Uterus (tissue), 2 donors: ENCODE measurements around the gene MTMR6.

ENCODE experiments used
- CTCF ChIP-seq, 4 experiments: fragments of 200-600 bp in 2 of 4; fragments of 450-650 bp in 2 of 4; sonication (generic) in 2 of 4; IDR thresholded peaks; one replicate each; pipeline ENCODE4 v1.5.1; 2016 to 2019; ENCODE audit warnings: antibody characterized with exemption in 4 of 4, mild to moderate bottlenecking in 2 of 4, moderate library complexity in 1 of 4
- POLR2A ChIP-seq, 2 donors: fragments of 450-650 bp; IDR thresholded peaks; one replicate each; pipeline ENCODE4 v1.6.1; 2016; ENCODE audit warnings: antibody characterized with exemption in 2 of 2, mild to moderate bottlenecking in 1 of 2, moderate library complexity in 1 of 2

- TF ChIP-seq CTCF (IDR thresholded peaks at IDR 0.05): no peak
- TF ChIP-seq POLR2A (IDR thresholded peaks at IDR 0.05): no peak
Measured at GRCh38 chr13:25249001-25249543, 38.2 kb downstream of the MTMR6 start.
